SK-N-SH (cell line): ENCODE measurements around the gene PRF1. TPM values are rescaled to one million over a fixed set of nuclear protein-coding genes. Genes with fewer than 3 reads are reported as not detected.
"Not testable (repeated sequence)": the region's sequence is repeated elsewhere in the genome, so short reads cannot be mapped to it uniquely, and the experiment has no call there.

Experiments used
- CTCF ChIA-PET: fragments of 300-600, 350-600 bp; formaldehyde crosslinking; extraction: SDS; loops from one replicate; lab custom pipeline; 2021; lab: Yijun Ruan, JAX
- POLR2A ChIA-PET: fragments of 350-600 bp; sonication (Branson Sonifier 250); formaldehyde crosslinking; extraction: SDS; loops from one replicate; lab custom pipeline; 2020; ENCODE audit warnings: antibody characterized with exemption, inconsistent platforms; lab: Yijun Ruan, JAX
- DNase-seq: peaks from one replicate; pipeline ENCODE4 v3.0.0; 2012
- H2AFZ ChIP-seq: fragments of 200-600 bp; sonication (generic); 2 replicates; pipeline ENCODE4 v1.8.1; 2016; ENCODE audit warnings: antibody characterized with exemption, mild to moderate bottlenecking, low read depth
- H3F3A ChIP-seq: fragments of 200-600 bp; sonication (generic); replicated peaks from 2 replicates; pipeline ENCODE3; 2016; ENCODE audit warnings: antibody characterized with exemption, mild to moderate bottlenecking; ENCODE audit not compliant: insufficient read depth
- H3K27ac ChIP-seq, 2 experiments: fragments of 200-500 bp in 1 of 2; fragments of 200-600 bp in 1 of 2; sonication (Bioruptor generic) in 1 of 2; sonication (generic), shearing (Covaris generic) in 1 of 2; 2 replicates each; pipeline versions ENCODE4 v1.5.1 to v1.6.1; 2014 to 2016; ENCODE audit warnings: low read depth in 2 of 2, inconsistent platforms in 1 of 2, low read length in 1 of 2, mild to moderate bottlenecking in 1 of 2, mixed read lengths in 1 of 2
- H3K27me3 ChIP-seq: fragments of 200-600 bp; sonication (generic), shearing (Covaris generic); 2 replicates; pipeline ENCODE4 v1.6.1; 2016; ENCODE audit warnings: mixed run types; ENCODE audit not compliant: insufficient read depth
- H3K36me3 ChIP-seq, 2 experiments: fragments of 200-500 bp in 1 of 2; fragments of 200-600 bp in 1 of 2; sonication (Bioruptor generic) in 1 of 2; sonication (generic) in 1 of 2; replicated peaks in 1 of 2; 2 replicates each; pipeline versions ENCODE3 to v1.5.1; 2014 to 2016; ENCODE audit warnings: low read length in 1 of 2, mild to moderate bottlenecking in 1 of 2; ENCODE audit not compliant: insufficient read depth in 2 of 2, control insufficient read depth in 1 of 2
- H3K4me1 ChIP-seq, 2 experiments: fragments of 200-500 bp in 1 of 2; fragments of 200-600 bp in 1 of 2; sonication (Bioruptor generic) in 1 of 2; sonication (generic), shearing (Covaris generic) in 1 of 2; 2 replicates each; pipeline versions ENCODE4 v1.5.1 to v1.6.1; 2014 to 2016; ENCODE audit warnings: low read depth in 1 of 2, low read length in 1 of 2, mixed run types in 1 of 2; ENCODE audit not compliant: insufficient read depth in 2 of 2, control insufficient read depth in 1 of 2
- H3K4me2 ChIP-seq: fragments of 200-600 bp; sonication (generic), shearing (Covaris generic); 2 replicates; pipeline ENCODE4 v1.6.1; 2017; ENCODE audit warnings: mixed run types
- H3K4me3 ChIP-seq, 2 experiments: fragments of 200-500 bp in 1 of 2; fragments of 200-600 bp in 1 of 2; sonication (Bioruptor generic) in 1 of 2; sonication (generic), shearing (Covaris generic) in 1 of 2; 2 replicates each; pipeline versions ENCODE4 v1.5.1 to v1.8.1; 2014 to 2016; ENCODE audit warnings: low read depth in 2 of 2, inconsistent platforms in 1 of 2, low read length in 1 of 2, mild to moderate bottlenecking in 1 of 2, mixed read lengths in 1 of 2, moderate library complexity in 1 of 2
- H3K79me2 ChIP-seq: fragments of 200-600 bp; sonication (generic); 2 replicates; pipeline ENCODE4 v1.8.1; 2017; ENCODE audit warnings: mild to moderate bottlenecking; ENCODE audit not compliant: insufficient read depth
- H3K9ac ChIP-seq: fragments of 200-600 bp; sonication (generic); 2 replicates; pipeline ENCODE4 v1.6.1; 2017; ENCODE audit warnings: mixed run types
- H3K9me2 ChIP-seq: fragments of 200-600 bp; sonication (generic); 2 replicates; pipeline ENCODE4 v1.6.1; 2017; ENCODE audit warnings: mixed run types
- H3K9me3 ChIP-seq: fragments of 200-600 bp; sonication (generic); 2 replicates; pipeline ENCODE4 v1.6.1; 2017; ENCODE audit warnings: mixed run types, mild to moderate bottlenecking, moderate library complexity
- H4K20me1 ChIP-seq: fragments of 200-600 bp; sonication (generic); 2 replicates; pipeline ENCODE4 v1.6.1; 2017; ENCODE audit warnings: mild to moderate bottlenecking, mixed run types; ENCODE audit not compliant: insufficient read depth
- ELF1 ChIP-seq: IDR thresholded peaks from 2 replicates; pipeline ENCODE4 v1.4.0; 2012
- EZH2phosphoT487 ChIP-seq: fragments of 200-600 bp; sonication (generic); IDR thresholded peaks from 2 replicates; pipeline ENCODE4 v1.6.1; 2017; ENCODE audit warnings: low read depth, mixed run types, mild to moderate bottlenecking, antibody characterized with exemption, moderate library complexity, borderline replicate concordance
- FOSL2 ChIP-seq: IDR thresholded peaks from 2 replicates; pipeline ENCODE4 v1.4.0; 2012; ENCODE audit warnings: low read depth, mild to moderate bottlenecking, moderate library complexity, borderline replicate concordance
- FOXJ3 ChIP-seq: sonication (generic); formaldehyde crosslinking; IDR thresholded peaks from 2 replicates; pipeline ENCODE4 v1.5.1; 2020; ENCODE audit warnings: mild to moderate bottlenecking, missing genetic modification reagents
- GATA2 ChIP-seq: sonication (generic); formaldehyde crosslinking; IDR thresholded peaks from 2 replicates; pipeline ENCODE4 v1.5.0; 2020; ENCODE audit warnings: mild to moderate bottlenecking, missing genetic modification reagents
- JUND ChIP-seq: IDR thresholded peaks from 2 replicates; pipeline ENCODE4 v1.4.0; 2012
- MEF2A ChIP-seq: IDR thresholded peaks from 2 replicates; pipeline ENCODE4 v1.4.0; 2012; ENCODE audit warnings: low read depth, borderline replicate concordance
- NFIC ChIP-seq: IDR thresholded peaks from 2 replicates; pipeline ENCODE4 v1.4.0; 2012; ENCODE audit warnings: borderline replicate concordance
- RCOR1 ChIP-seq: fragments of 150-350 bp; IDR thresholded peaks from 2 replicates; pipeline ENCODE4 v1.6.1; 2017; ENCODE audit warnings: antibody characterized with exemption, low read length
- RFX5 ChIP-seq: IDR thresholded peaks from 2 replicates; pipeline ENCODE4 v1.6.1; 2012; ENCODE audit warnings: mild to moderate bottlenecking, improper control_type of control experiment, low read length
- RXRA ChIP-seq: IDR thresholded peaks from 2 replicates; pipeline ENCODE4 v1.4.0; 2012; ENCODE audit warnings: low read depth, mild to moderate bottlenecking, borderline replicate concordance
- YY1 ChIP-seq: IDR thresholded peaks from 2 replicates; pipeline ENCODE4 v1.4.0; 2012; ENCODE audit warnings: low read depth, mild to moderate bottlenecking
- WGBS: methylation state at CpG from one replicate; pipeline ENCODE4 v1.1.6; 2017; ENCODE audit warnings: low lambda C conversion rate; 5-methylcytosine and 5-hydroxymethylcytosine counted together
- polyA plus RNA-seq, 3 experiments: library from polyadenylated mRNA; depleted of rRNA; stranded (reverse); fragments of >200 nt; gene quantifications; 2 replicates each; pipeline ENCODE4 v1.2.3, GENCODE V29; 2012
- TF ChIP-seq, protein P1 (sequence below): IDR thresholded peaks from 2 replicates; pipeline ENCODE4 v1.6.1; 2012; ENCODE audit warnings: mild to moderate bottlenecking, low read depth, low read length, moderate library complexity
- TF ChIP-seq, protein P2 (sequence below): IDR thresholded peaks from 2 replicates; pipeline ENCODE4 v1.4.0; 2012; ENCODE audit warnings: low read depth, borderline replicate concordance
- TF ChIP-seq, protein P3 (sequence below): fragments of 150-350 bp; IDR thresholded peaks from 2 replicates; pipeline ENCODE4 v1.6.1; 2016; ENCODE audit warnings: mild to moderate bottlenecking, low read depth, low read length
- TF ChIP-seq, protein P4 (sequence below): fragments of 150-350 bp; IDR thresholded peaks from 2 replicates; pipeline ENCODE4 v1.6.1; 2017; ENCODE audit warnings: antibody characterized with exemption, low read length, low read depth, borderline replicate concordance
- TF ChIP-seq, protein P5 (sequence below): IDR thresholded peaks from 2 replicates; pipeline ENCODE4 v1.4.0; 2012; ENCODE audit warnings: low read depth

The PRF1 gene
- polyA plus RNA-seq, 1 of the 3 experiments (the other 2 are of a cell fraction), result not detected

DNA sequence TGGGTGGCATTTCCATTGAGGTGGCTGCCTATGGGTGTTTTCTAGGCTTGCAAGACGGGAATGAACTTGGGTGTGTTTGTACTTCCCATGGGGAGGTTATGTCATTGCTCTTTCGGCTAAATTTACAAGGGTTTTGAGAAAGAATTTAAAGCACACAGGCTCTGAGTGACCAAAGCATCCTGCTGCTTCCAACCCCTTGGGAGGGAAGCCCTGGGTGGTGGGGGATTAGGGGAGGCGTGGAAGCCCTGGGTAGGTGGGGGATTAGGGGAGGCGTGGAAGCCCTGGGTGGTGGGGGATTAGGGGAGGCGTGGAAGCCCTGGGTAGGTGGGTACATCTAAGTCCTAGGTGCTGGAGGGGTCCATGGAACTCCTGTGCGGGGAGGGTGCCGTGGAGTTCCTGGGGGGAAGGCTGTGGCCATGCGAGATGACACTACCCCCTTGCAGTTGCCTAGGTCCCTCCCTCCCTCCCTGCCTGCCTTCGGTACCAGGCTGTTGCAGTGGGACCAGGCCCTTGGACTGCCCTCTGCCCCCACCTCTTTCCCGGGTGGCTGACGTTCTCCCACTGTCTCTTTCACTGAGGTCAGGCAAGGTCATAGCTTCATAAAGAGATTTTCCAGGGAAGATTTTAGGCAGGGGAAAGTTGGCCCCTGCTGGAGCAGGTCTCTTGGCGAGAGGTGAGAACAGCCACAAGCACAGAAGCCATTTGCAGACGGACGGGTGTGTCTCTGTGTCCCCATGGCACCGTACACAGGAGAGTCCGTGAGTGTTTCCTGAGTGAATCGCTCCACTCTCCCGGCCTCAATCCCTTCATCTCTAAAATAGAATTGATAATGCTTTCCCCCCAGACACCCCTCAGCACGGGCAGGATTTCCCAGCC is 19.5 kb downstream of the PRF1 start:
- Histone ChIP-seq H3K36me3 (no peaks in the 10 kb centered on the region), H4K20me1 (no peaks in the 10 kb centered on the region), H3K27ac (peak overlapping the region in 1 of 2 experiments; percentile 60; a peak in 2 of 4 replicates), H3K4me2 (no peak overlapping the region), H3K79me2 (no peaks in the 10 kb centered on the region), H3K4me1 (peaks cover 0 to 35% of the 10 kb centered on the region in 2 experiments; a peak in 3 of 4 replicates), H3K9me2 (no peaks in the 10 kb centered on the region), H3K9me3 (no peaks in the 10 kb centered on the region), H3F3A (no peaks in the 10 kb centered on the region), H3K9ac (no peak overlapping the region), H3K4me3 (no peak overlapping the region), H2AFZ (no peak overlapping the region), H3K27me3 (peaks cover 13% of the 10 kb centered on the region; the same call in 1 of the 2 replicates)
- 59% methylated on average over 17 of the region's 19 CpGs for WGBS
- CTCF ChIA-PET, result interaction anchor here (0.6 to 1.0 kb wide), 3 partner anchors 76 to 176 kb away, joined by 3 to 6 read pairs (median 6); no protein-coding TSS in a partner anchor
- POLR2A ChIA-PET, result no interaction called here
- TF ChIP-seq YY1, result no peak
- TF ChIP-seq FOXJ3 (CRISPR knock-in tag), result no peak
- TF ChIP-seq RFX5, result no peak
- no peak for TF ChIP-seq JUND
- TF ChIP-seq, protein P1, sequence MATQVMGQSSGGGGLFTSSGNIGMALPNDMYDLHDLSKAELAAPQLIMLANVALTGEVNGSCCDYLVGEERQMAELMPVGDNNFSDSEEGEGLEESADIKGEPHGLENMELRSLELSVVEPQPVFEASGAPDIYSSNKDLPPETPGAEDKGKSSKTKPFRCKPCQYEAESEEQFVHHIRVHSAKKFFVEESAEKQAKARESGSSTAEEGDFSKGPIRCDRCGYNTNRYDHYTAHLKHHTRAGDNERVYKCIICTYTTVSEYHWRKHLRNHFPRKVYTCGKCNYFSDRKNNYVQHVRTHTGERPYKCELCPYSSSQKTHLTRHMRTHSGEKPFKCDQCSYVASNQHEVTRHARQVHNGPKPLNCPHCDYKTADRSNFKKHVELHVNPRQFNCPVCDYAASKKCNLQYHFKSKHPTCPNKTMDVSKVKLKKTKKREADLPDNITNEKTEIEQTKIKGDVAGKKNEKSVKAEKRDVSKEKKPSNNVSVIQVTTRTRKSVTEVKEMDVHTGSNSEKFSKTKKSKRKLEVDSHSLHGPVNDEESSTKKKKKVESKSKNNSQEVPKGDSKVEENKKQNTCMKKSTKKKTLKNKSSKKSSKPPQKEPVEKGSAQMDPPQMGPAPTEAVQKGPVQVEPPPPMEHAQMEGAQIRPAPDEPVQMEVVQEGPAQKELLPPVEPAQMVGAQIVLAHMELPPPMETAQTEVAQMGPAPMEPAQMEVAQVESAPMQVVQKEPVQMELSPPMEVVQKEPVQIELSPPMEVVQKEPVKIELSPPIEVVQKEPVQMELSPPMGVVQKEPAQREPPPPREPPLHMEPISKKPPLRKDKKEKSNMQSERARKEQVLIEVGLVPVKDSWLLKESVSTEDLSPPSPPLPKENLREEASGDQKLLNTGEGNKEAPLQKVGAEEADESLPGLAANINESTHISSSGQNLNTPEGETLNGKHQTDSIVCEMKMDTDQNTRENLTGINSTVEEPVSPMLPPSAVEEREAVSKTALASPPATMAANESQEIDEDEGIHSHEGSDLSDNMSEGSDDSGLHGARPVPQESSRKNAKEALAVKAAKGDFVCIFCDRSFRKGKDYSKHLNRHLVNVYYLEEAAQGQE, result no peak
- TF ChIP-seq NFIC, result no peak
- TF ChIP-seq RXRA, result no peak
- TF ChIP-seq, protein P2, sequence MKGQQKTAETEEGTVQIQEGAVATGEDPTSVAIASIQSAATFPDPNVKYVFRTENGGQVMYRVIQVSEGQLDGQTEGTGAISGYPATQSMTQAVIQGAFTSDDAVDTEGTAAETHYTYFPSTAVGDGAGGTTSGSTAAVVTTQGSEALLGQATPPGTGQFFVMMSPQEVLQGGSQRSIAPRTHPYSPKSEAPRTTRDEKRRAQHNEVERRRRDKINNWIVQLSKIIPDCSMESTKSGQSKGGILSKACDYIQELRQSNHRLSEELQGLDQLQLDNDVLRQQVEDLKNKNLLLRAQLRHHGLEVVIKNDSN, result no peak
- no peak for TF ChIP-seq MEF2A
- TF ChIP-seq, protein P3, sequence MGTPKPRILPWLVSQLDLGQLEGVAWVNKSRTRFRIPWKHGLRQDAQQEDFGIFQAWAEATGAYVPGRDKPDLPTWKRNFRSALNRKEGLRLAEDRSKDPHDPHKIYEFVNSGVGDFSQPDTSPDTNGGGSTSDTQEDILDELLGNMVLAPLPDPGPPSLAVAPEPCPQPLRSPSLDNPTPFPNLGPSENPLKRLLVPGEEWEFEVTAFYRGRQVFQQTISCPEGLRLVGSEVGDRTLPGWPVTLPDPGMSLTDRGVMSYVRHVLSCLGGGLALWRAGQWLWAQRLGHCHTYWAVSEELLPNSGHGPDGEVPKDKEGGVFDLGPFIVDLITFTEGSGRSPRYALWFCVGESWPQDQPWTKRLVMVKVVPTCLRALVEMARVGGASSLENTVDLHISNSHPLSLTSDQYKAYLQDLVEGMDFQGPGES, result no peak
- TF ChIP-seq, protein P4, sequence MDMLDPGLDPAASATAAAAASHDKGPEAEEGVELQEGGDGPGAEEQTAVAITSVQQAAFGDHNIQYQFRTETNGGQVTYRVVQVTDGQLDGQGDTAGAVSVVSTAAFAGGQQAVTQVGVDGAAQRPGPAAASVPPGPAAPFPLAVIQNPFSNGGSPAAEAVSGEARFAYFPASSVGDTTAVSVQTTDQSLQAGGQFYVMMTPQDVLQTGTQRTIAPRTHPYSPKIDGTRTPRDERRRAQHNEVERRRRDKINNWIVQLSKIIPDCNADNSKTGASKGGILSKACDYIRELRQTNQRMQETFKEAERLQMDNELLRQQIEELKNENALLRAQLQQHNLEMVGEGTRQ, result no peak
- TF ChIP-seq, protein P5, sequence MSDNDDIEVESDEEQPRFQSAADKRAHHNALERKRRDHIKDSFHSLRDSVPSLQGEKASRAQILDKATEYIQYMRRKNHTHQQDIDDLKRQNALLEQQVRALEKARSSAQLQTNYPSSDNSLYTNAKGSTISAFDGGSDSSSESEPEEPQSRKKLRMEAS, result no peak
- TF ChIP-seq EZH2phosphoT487, result no peak
- no peak for TF ChIP-seq ELF1
- no peak for TF ChIP-seq RCOR1
- no peak for TF ChIP-seq FOSL2
- TF ChIP-seq GATA2 (CRISPR knock-in tag), result no peak
- DNase-seq, result no peak

DNA sequence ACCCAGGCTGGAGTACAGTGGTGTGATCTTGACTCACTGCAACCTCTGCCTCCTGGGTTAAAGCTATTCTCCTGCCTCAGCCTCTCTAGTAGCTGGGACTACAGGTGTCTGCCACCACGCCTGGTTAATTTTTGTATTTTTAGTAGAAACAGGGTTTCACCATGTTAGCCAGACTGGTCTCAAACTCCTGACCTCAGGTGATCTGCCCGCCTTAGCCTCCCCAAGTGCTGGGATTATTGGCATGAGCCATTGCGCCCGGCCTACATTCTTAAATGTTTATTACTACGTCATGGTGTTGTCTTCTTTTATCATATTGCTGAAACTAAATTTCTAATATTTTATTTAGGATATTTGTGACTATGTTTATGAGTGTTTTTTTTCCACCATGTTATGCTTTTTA is 21.4 kb downstream of the PRF1 start:
- H4K20me1 ChIP-seq, CTCF ChIA-PET, DNase-seq, H3K9ac ChIP-seq, H3K36me3 ChIP-seq, H3F3A ChIP-seq, H3K4me3 ChIP-seq, H3K27ac ChIP-seq, H3K9me2 ChIP-seq, H3K9me3 ChIP-seq, H3K27me3 ChIP-seq, H3K4me2 ChIP-seq, H3K79me2 ChIP-seq, POLR2A ChIA-PET, H2AFZ ChIP-seq: not testable (repeated sequence)
- WGBS, result 84% methylated on average over 5 of the region's 5 CpGs
- H3K4me1 ChIP-seq, result peaks cover 0 to 36% of the 10 kb centered on the region in 2 experiments; a peak in 3 of 4 replicates
